Measurements from ENCODE around the gene BRSK2. TPM values are rescaled to one million over a fixed set of nuclear protein-coding genes. Genes with fewer than 3 reads are reported as not detected.

Gene BRSK2
- total RNA-seq, 1 experiment from 2014 or later = 32.2 TPM

DNA sequence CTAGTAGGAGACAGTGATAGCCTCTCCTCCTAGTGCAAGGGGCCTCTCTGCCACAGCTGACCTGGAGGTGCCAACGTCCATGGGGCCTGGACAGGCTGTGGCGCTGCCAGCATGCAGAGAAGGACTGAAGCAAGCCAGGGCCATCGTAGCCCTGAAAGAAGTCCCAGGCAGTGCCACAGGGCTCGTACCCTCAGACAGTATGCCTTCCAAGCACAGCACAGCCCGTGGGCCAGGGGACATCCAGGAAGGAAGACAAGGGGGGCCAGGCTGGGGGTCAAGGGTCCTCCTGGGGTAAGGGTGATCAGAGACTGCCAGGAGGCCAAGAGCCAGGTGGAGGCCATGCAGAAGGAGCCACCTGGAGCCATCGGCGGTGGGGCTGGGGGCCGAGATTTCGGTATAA, 117.2 kb downstream of the BRSK2 start:
- in situ Hi-C loops (cut with HindIII; ENCODE audit: low pct_unique_long_range_greater_than_20kb, low sequenced_read_pairs) = no loop called here
- DNase-seq (ENCODE audit: low read depth, low spot score) = no peak
- H3K4me1 ChIP-seq (ENCODE audit: control insufficient read depth, insufficient read depth, low read length) = peaks cover 17% of the 10 kb centered on the region
- no peak overlapping the region for H3K4me3 ChIP-seq (ENCODE audit: low read depth in 2 of 2, low read length in 2 of 2)
- H3K27ac ChIP-seq (ENCODE audit: low read length) = no peak overlapping the region
- H3K9me3 ChIP-seq (ENCODE audit: control insufficient read depth, insufficient read depth, low read depth, low read length) = no peaks in the 10 kb centered on the region
- intact Hi-C loops (cut with micrococcal nuclease; ENCODE audit: unreplicated experiment) = no loop called here
- ATAC-seq = no peak
- ChIA-PET CTCF (no interaction called here), POLR2A (no interaction called here)
- no TSS peak for BruUV-seq (replicated peaks)
- TF ChIP-seq SIN3A (IDR thresholded peaks at IDR 0.05; ENCODE audit: borderline replicate concordance, insufficient read depth, low read depth, low read length) (no peak), POLR2AphosphoS5 (IDR thresholded peaks at IDR 0.05; ENCODE audit: low read depth, low read length) (no peak)
- H3K36me3 ChIP-seq (ENCODE audit: control insufficient read depth, insufficient read depth, low read length) = no peaks in the 10 kb centered on the region
- no peaks in the 10 kb centered on the region for H3K27me3 ChIP-seq (ENCODE audit: control insufficient read depth, insufficient read depth, low read length)

DNA sequence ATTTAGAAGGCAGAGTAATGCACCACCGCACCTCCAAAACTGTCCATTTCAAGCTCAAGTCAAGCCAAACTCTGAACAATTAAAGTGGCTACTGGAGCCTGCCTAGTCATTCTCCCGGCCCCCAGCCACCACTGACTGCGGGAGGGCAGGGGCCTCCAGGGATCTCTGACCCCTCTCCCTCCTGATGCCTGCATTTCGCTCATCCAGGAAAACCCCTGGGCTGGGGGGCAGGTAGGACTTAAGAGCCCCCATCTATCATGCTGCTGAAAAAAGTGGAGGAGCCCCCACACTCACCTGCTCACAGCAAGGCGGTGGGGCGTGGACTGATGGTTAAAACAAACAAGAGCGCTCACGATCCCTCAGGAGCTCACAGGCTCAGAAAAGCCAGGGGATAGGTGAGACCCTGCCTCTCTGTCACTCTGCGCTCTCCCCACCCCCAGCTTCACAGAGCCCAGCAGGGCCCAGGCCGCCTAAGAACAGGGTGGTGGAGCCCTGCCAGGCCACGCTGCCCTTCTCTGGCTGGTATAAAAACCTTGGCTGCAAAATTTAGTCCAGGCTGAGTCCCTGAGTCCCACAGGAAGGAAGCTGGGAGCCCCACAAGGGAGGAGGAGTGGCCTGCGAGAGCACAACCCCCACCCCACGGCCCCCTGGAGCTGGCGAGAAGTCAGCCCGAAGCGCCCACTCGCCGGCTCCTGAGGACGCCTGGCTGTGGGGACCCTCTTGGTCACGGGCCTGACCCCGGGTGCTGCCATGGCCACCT, 117.8 kb downstream of the BRSK2 start:
- ChIA-PET POLR2A (no interaction called here), CTCF (no interaction called here)
- Histone ChIP-seq H3K27ac (ENCODE audit: low read length) (no peak overlapping the region), H3K27me3 (ENCODE audit: control insufficient read depth, insufficient read depth, low read length) (no peaks in the 10 kb centered on the region), H3K4me1 (ENCODE audit: control insufficient read depth, insufficient read depth, low read length) (peaks cover 17% of the 10 kb centered on the region), H3K9me3 (ENCODE audit: control insufficient read depth, insufficient read depth, low read depth, low read length) (no peaks in the 10 kb centered on the region), H3K4me3 (ENCODE audit: low read depth in 2 of 2, low read length in 2 of 2) (no peak overlapping the region), H3K36me3 (ENCODE audit: control insufficient read depth, insufficient read depth, low read length) (no peaks in the 10 kb centered on the region)
- ATAC-seq (no peak), DNase-seq (ENCODE audit: low read depth, low spot score) (no peak)
- in situ Hi-C loops (cut with HindIII; ENCODE audit: low pct_unique_long_range_greater_than_20kb, low sequenced_read_pairs) (no loop called here), intact Hi-C loops (cut with micrococcal nuclease; ENCODE audit: unreplicated experiment) (no loop called here)
- TF ChIP-seq, protein P1, sequence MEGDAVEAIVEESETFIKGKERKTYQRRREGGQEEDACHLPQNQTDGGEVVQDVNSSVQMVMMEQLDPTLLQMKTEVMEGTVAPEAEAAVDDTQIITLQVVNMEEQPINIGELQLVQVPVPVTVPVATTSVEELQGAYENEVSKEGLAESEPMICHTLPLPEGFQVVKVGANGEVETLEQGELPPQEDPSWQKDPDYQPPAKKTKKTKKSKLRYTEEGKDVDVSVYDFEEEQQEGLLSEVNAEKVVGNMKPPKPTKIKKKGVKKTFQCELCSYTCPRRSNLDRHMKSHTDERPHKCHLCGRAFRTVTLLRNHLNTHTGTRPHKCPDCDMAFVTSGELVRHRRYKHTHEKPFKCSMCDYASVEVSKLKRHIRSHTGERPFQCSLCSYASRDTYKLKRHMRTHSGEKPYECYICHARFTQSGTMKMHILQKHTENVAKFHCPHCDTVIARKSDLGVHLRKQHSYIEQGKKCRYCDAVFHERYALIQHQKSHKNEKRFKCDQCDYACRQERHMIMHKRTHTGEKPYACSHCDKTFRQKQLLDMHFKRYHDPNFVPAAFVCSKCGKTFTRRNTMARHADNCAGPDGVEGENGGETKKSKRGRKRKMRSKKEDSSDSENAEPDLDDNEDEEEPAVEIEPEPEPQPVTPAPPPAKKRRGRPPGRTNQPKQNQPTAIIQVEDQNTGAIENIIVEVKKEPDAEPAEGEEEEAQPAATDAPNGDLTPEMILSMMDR (IDR thresholded peaks at IDR 0.05) = no peak
- TF ChIP-seq POLR2AphosphoS5 (IDR thresholded peaks at IDR 0.05; ENCODE audit: low read depth, low read length) = no peak
- no peak for TF ChIP-seq TCF7L2 (IDR thresholded peaks at IDR 0.05; ENCODE audit: low read depth, low read length)
- TF ChIP-seq, protein P2, sequence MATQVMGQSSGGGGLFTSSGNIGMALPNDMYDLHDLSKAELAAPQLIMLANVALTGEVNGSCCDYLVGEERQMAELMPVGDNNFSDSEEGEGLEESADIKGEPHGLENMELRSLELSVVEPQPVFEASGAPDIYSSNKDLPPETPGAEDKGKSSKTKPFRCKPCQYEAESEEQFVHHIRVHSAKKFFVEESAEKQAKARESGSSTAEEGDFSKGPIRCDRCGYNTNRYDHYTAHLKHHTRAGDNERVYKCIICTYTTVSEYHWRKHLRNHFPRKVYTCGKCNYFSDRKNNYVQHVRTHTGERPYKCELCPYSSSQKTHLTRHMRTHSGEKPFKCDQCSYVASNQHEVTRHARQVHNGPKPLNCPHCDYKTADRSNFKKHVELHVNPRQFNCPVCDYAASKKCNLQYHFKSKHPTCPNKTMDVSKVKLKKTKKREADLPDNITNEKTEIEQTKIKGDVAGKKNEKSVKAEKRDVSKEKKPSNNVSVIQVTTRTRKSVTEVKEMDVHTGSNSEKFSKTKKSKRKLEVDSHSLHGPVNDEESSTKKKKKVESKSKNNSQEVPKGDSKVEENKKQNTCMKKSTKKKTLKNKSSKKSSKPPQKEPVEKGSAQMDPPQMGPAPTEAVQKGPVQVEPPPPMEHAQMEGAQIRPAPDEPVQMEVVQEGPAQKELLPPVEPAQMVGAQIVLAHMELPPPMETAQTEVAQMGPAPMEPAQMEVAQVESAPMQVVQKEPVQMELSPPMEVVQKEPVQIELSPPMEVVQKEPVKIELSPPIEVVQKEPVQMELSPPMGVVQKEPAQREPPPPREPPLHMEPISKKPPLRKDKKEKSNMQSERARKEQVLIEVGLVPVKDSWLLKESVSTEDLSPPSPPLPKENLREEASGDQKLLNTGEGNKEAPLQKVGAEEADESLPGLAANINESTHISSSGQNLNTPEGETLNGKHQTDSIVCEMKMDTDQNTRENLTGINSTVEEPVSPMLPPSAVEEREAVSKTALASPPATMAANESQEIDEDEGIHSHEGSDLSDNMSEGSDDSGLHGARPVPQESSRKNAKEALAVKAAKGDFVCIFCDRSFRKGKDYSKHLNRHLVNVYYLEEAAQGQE (IDR thresholded peaks at IDR 0.05; ENCODE audit: insufficient read depth in 1 of 2, low read depth in 2 of 2, low read length in 1 of 2) = no peak
- TF ChIP-seq SIN3A (IDR thresholded peaks at IDR 0.05; ENCODE audit: borderline replicate concordance, insufficient read depth, low read depth, low read length) = no peak
- no TSS peak for BruUV-seq (replicated peaks)

DNA sequence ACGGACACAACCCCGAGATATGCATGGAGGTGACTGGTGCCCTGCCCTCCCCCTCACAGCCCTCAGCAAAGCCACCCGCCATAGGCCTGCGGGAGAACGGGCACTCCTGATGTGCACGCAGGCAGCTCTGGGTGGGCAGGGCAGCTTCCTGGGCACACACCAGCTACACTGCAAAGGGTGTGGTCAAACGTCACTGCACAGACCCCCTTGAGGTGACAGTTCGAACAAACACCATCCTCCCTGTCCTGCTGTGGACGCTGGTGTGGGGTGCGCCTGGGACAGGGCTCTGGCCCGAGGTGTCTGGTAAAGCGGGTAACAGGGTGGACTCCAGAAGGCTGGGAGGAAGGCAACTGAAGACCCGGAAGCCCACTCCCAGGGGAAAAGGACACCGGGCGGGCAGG, 118.8 kb downstream of the BRSK2 start:
- no peaks in the 10 kb centered on the region for H3K9me3 ChIP-seq (ENCODE audit: control insufficient read depth, insufficient read depth, low read depth, low read length)
- ChIA-PET CTCF (no interaction called here), POLR2A (no interaction called here)
- BruUV-seq (replicated peaks) = no TSS peak
- intact Hi-C loops (cut with micrococcal nuclease; ENCODE audit: unreplicated experiment) (no loop called here), in situ Hi-C loops (cut with HindIII; ENCODE audit: low pct_unique_long_range_greater_than_20kb, low sequenced_read_pairs) (no loop called here)
- no peaks in the 10 kb centered on the region for H3K36me3 ChIP-seq (ENCODE audit: control insufficient read depth, insufficient read depth, low read length)
- ATAC-seq (no peak), DNase-seq (ENCODE audit: low read depth, low spot score) (no peak)
- no peak overlapping the region for H3K4me3 ChIP-seq (ENCODE audit: low read depth in 2 of 2, low read length in 2 of 2)
- no peaks in the 10 kb centered on the region for H3K27me3 ChIP-seq (ENCODE audit: control insufficient read depth, insufficient read depth, low read length)
- no peak overlapping the region for H3K27ac ChIP-seq (ENCODE audit: low read length)
- no peak for TF ChIP-seq SIN3A (IDR thresholded peaks at IDR 0.05; ENCODE audit: borderline replicate concordance, insufficient read depth, low read depth, low read length)
- TF ChIP-seq, protein P2 (IDR thresholded peaks at IDR 0.05; ENCODE audit: insufficient read depth in 1 of 2, low read depth in 2 of 2, low read length in 1 of 2) = no peak
- TF ChIP-seq, protein P1 (IDR thresholded peaks at IDR 0.05) = no peak
- TF ChIP-seq POLR2AphosphoS5 (IDR thresholded peaks at IDR 0.05; ENCODE audit: low read depth, low read length) = no peak
- no peak for TF ChIP-seq TCF7L2 (IDR thresholded peaks at IDR 0.05; ENCODE audit: low read depth, low read length)
- H3K4me1 ChIP-seq (ENCODE audit: control insufficient read depth, insufficient read depth, low read length) = peaks cover 23% of the 10 kb centered on the region
